HCT116 (cell line): ENCODE measurements around the gene IPCEF1. TPM values are rescaled to one million over a fixed set of nuclear protein-coding genes. Genes with fewer than 3 reads are reported as not detected.

Experiments
- ATAC-seq: fragments of 200-7000 bp; cut with Tn5 transposase; 2 replicates; pipeline ENCODE4 v1.9.1; 2020; ENCODE audit warnings: mild to moderate bottlenecking, moderate library complexity
- BruUV-seq: library from RNA; stranded (reverse); fragments of 400-500 nt; replicated peaks from 2 replicates; lab custom pipeline; 2021; lab: Mats Ljungman, UMichigan
- CTCF ChIA-PET: fragments of 300-600 bp; sonication (Branson Sonifier 250); formaldehyde crosslinking; loops from one replicate; lab custom pipeline; 2021; ENCODE audit warnings: antibody characterized with exemption; lab: Charles Lee
- POLR2A ChIA-PET: fragments of 300-600, 350-600 bp; sonication (Branson Sonifier 250); formaldehyde crosslinking; loops from one replicate; lab custom pipeline; 2021; ENCODE audit warnings: antibody characterized with exemption; lab: Charles Lee
- RAD21 ChIA-PET, 2 experiments: fragments of 300-600 bp; sonication (Branson Sonifier 250); formaldehyde crosslinking; loops; one replicate each; lab custom pipeline; 2023; ENCODE audit warnings: low total read pairs in 2 of 2; ENCODE audit not compliant: uncharacterized antibody in 2 of 2, unreplicated experiment in 2 of 2, low non-redundant PET in 1 of 2; lab: Charles Lee
- DNase-seq: peaks from one replicate; pipeline ENCODE4 v3.0.0-alpha.2; 2010; ENCODE audit warnings: low read depth, low spot score
- H2AFZ ChIP-seq: fragments of 200-600 bp; shearing (Covaris generic), sonication (generic); 2 replicates; pipeline ENCODE4 v1.6.1; 2017; ENCODE audit warnings: low read depth, mixed run types, mixed read lengths, antibody characterized with exemption, low read length; ENCODE audit not compliant: poor library complexity, severe bottlenecking
- H3K27ac ChIP-seq: 2 replicates; pipeline ENCODE4 v1.5.1; 2012; ENCODE audit warnings: low read depth, low read length
- H3K27me3 ChIP-seq: fragments of 200-600 bp; sonication (generic); 2 replicates; pipeline ENCODE4 v1.6.1; 2016; ENCODE audit warnings: mixed run types, low read length, mixed read lengths; ENCODE audit not compliant: insufficient read depth
- H3K36me3 ChIP-seq, 2 experiments: fragments of 200-500 bp in 1 of 2; fragments of 200-600 bp in 1 of 2; sonication (Bioruptor generic) in 1 of 2; sonication (generic) in 1 of 2; 2 replicates each; pipeline versions ENCODE4 v1.5.1 to v1.6.1; 2014 to 2016; ENCODE audit warnings: low read length in 2 of 2, inconsistent platforms in 1 of 2, mixed read lengths in 1 of 2, mixed run types in 1 of 2; ENCODE audit not compliant: insufficient read depth in 2 of 2, control insufficient read depth in 1 of 2
- H3K4me1 ChIP-seq, 2 experiments: fragments of 200-600 bp in 1 of 2; sonication (generic) in 1 of 2; 2 replicates each; pipeline versions ENCODE4 v1.5.1 to v1.6.1; 2012 to 2017; ENCODE audit warnings: low read length in 2 of 2, inconsistent platforms in 1 of 2, mild to moderate bottlenecking in 1 of 2, mixed read lengths in 1 of 2, mixed run types in 1 of 2, moderate library complexity in 1 of 2; ENCODE audit not compliant: insufficient read depth in 2 of 2, control insufficient read depth in 1 of 2
- H3K4me2 ChIP-seq: fragments of 200-600 bp; sonication (generic); 2 replicates; pipeline ENCODE4 v1.6.1; 2017; ENCODE audit warnings: mixed run types, low read length, mixed read lengths
- H3K4me3 ChIP-seq, 2 experiments: fragments of 200-600 bp in 1 of 2; sonication (generic) in 1 of 2; replicated peaks in 1 of 2; 2 replicates each; pipeline ENCODE4 v1.5.1; 2011 to 2016; ENCODE audit warnings: low read length in 2 of 2, control low read depth in 1 of 2, low read depth in 1 of 2, mild to moderate bottlenecking in 1 of 2, mixed read lengths in 1 of 2, mixed run types in 1 of 2
- H3K79me2 ChIP-seq: fragments of 200-600 bp; sonication (generic); 2 replicates; pipeline ENCODE4 v1.6.1; 2017; ENCODE audit warnings: mild to moderate bottlenecking, mixed run types, low read length, moderate library complexity, mixed read lengths; ENCODE audit not compliant: insufficient read depth
- H3K9ac ChIP-seq: fragments of 200-600 bp; sonication (generic); 2 replicates; pipeline ENCODE4 v1.6.1; 2016; ENCODE audit warnings: low read length, mixed read lengths
- H3K9me2 ChIP-seq: fragments of 200-600 bp; sonication (generic), shearing (Covaris generic); 2 replicates; pipeline ENCODE4 v1.6.1; 2017; ENCODE audit warnings: mixed run types, mild to moderate bottlenecking, moderate library complexity; ENCODE audit not compliant: insufficient read depth
- H3K9me3 ChIP-seq, 2 experiments: fragments of 200-500 bp in 1 of 2; fragments of 200-600 bp in 1 of 2; sonication (Bioruptor generic) in 1 of 2; sonication (generic) in 1 of 2; 2 replicates each; pipeline ENCODE4 v1.6.1; 2014 to 2017; ENCODE audit warnings: low read length in 2 of 2, mixed read lengths in 2 of 2, inconsistent platforms in 1 of 2, low read depth in 1 of 2, mild to moderate bottlenecking in 1 of 2, mixed run types in 1 of 2, moderate library complexity in 1 of 2; ENCODE audit not compliant: control insufficient read depth in 1 of 2, insufficient read depth in 1 of 2
- H4K20me1 ChIP-seq: fragments of 200-600 bp; sonication (generic), shearing (Covaris generic); 2 replicates; pipeline ENCODE4 v1.6.1; 2017; ENCODE audit warnings: mixed run types, mild to moderate bottlenecking, moderate library complexity; ENCODE audit not compliant: insufficient read depth
- ATF3 ChIP-seq: IDR thresholded peaks from 2 replicates; pipeline ENCODE4 v1.6.1; 2012
- CBX3 ChIP-seq: IDR thresholded peaks from 2 replicates; pipeline ENCODE4 v1.6.1; 2012; ENCODE audit warnings: low read depth
- CEBPB ChIP-seq: IDR thresholded peaks from 2 replicates; pipeline ENCODE4 v1.6.1; 2012; ENCODE audit warnings: low read depth
- EGR1 ChIP-seq: IDR thresholded peaks from 2 replicates; pipeline ENCODE4 v1.6.1; 2012; ENCODE audit warnings: low read depth
- ELF1 ChIP-seq: IDR thresholded peaks from 2 replicates; pipeline ENCODE4 v1.6.1; 2012; ENCODE audit warnings: low read depth, borderline replicate concordance
- EZH2 ChIP-seq: fragments of 200-600 bp; sonication (generic); IDR thresholded peaks from 2 replicates; pipeline ENCODE4 v1.6.1; 2017; ENCODE audit warnings: antibody characterized with exemption, mixed run types
- FOSL1 ChIP-seq: IDR thresholded peaks from 2 replicates; pipeline ENCODE4 v1.6.1; 2012; ENCODE audit warnings: low read depth
- POLR2AphosphoS5 ChIP-seq: IDR thresholded peaks from 2 replicates; pipeline ENCODE4 v1.6.1; 2011; ENCODE audit warnings: mild to moderate bottlenecking, low read depth, low read length, moderate library complexity
- SP1 ChIP-seq: IDR thresholded peaks from 2 replicates; pipeline ENCODE4 v1.6.1; 2012; ENCODE audit warnings: low read depth
- TCF7L2 ChIP-seq: IDR thresholded peaks from 2 replicates; pipeline ENCODE4 v1.7.0; 2011; ENCODE audit warnings: borderline replicate concordance, inconsistent platforms; ENCODE audit not compliant: insufficient read depth, insufficient read length; ENCODE audit errors: extremely low read depth
- YY1 ChIP-seq: IDR thresholded peaks from 2 replicates; pipeline ENCODE4 v1.6.1; 2011; ENCODE audit warnings: low read length, low read depth, moderate library complexity, mild to moderate bottlenecking; ENCODE audit not compliant: insufficient replicate concordance; ENCODE audit errors: extremely low read depth
- ZFX ChIP-seq: fragments of 450-650 bp; IDR thresholded peaks from 2 replicates; pipeline ENCODE4 v1.6.1; 2017
- ZNF274 ChIP-seq: fragments of 200-500 bp; sonication (Bioruptor generic); IDR thresholded peaks from 2 replicates; pipeline ENCODE4 v1.6.1; 2014; ENCODE audit warnings: mild to moderate bottlenecking, low read depth, low read length, inconsistent platforms
- intact Hi-C: fragments of 100-400 bp; cut with micrococcal nuclease; formaldehyde crosslinking; loops from 2 replicates; pipeline ENCODE4 v1.10.0; 2022
- total RNA-seq: library from RNA; stranded (reverse); gene quantifications from one replicate; pipeline ENCODE4 v1.2.1, GENCODE V29; 2021; ENCODE audit not compliant: unreplicated experiment
- TF ChIP-seq, protein P1 (sequence below), 3 experiments: fragments of 200-600 bp in 1 of 3; sonication (generic) in 1 of 3; IDR thresholded peaks in 2 of 3; conservative IDR thresholded peaks in 1 of 3; 2 replicates each; pipeline ENCODE4 v1.5.1; 2012 to 2017; ENCODE audit warnings: low read depth in 2 of 3, low read length in 2 of 3, antibody characterized with exemption in 1 of 3, borderline replicate concordance in 1 of 3, control low read depth in 1 of 3, mild to moderate bottlenecking in 1 of 3, mixed read lengths in 1 of 3, mixed run types in 1 of 3, moderate library complexity in 1 of 3; ENCODE audit not compliant: insufficient read depth in 1 of 3
- TF ChIP-seq, protein P2 (sequence below): IDR thresholded peaks from 2 replicates; pipeline ENCODE4 v1.6.1; 2011; ENCODE audit warnings: mild to moderate bottlenecking, low read length, moderate library complexity; ENCODE audit not compliant: insufficient replicate concordance; ENCODE audit errors: extremely low read depth
- TF ChIP-seq, protein P3 (sequence below): IDR thresholded peaks from 2 replicates; pipeline ENCODE4 v1.6.1; 2012
- TF ChIP-seq, protein P4 (sequence below): IDR thresholded peaks from 2 replicates; pipeline ENCODE4 v1.6.1; 2012; ENCODE audit warnings: low read depth

IPCEF1 gene
- total RNA-seq, 1 experiment from 2014 or later, result 0.32 TPM

DNA sequence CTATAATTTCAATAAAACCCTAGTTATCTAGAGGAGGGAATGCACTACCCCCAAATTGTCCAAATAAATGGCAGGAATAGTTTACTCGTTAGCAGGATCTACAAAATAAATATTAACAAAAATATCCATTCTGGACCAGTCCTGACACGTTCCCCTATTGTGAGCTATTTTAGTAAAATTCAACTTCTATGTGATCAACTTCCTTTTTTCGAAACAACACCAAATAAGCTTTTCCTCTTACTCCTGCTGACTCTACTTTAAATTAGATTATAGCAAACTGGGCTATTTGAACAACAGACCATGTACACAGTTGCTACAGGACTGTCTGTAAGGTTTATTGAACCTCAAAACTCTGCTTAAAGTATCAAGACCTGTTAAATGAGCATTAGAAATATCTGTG, 154.3 kb downstream of the IPCEF1 start:
- no peaks in the 10 kb centered on the region for H3K9me2 ChIP-seq
- POLR2A ChIA-PET, result no interaction called here
- H3K4me3 ChIP-seq, result no peak overlapping the region
- RAD21 ChIA-PET, result no interaction called here
- intact Hi-C loops, result no loop called here
- H3K36me3 ChIP-seq, result no peaks in the 10 kb centered on the region
- TF ChIP-seq ZNF274 (no peak), ATF3 (no peak), POLR2AphosphoS5 (no peak), ELF1 (no peak), CEBPB (no peak), FOSL1 (no peak), CBX3 (no peak), YY1 (no peak), EGR1 (no peak), TCF7L2 (no peak), EZH2 (no peak), ZFX (no peak), SP1 (no peak)
- TF ChIP-seq, protein P1, sequence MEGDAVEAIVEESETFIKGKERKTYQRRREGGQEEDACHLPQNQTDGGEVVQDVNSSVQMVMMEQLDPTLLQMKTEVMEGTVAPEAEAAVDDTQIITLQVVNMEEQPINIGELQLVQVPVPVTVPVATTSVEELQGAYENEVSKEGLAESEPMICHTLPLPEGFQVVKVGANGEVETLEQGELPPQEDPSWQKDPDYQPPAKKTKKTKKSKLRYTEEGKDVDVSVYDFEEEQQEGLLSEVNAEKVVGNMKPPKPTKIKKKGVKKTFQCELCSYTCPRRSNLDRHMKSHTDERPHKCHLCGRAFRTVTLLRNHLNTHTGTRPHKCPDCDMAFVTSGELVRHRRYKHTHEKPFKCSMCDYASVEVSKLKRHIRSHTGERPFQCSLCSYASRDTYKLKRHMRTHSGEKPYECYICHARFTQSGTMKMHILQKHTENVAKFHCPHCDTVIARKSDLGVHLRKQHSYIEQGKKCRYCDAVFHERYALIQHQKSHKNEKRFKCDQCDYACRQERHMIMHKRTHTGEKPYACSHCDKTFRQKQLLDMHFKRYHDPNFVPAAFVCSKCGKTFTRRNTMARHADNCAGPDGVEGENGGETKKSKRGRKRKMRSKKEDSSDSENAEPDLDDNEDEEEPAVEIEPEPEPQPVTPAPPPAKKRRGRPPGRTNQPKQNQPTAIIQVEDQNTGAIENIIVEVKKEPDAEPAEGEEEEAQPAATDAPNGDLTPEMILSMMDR (IDR thresholded peaks at IDR 0.05 in 2 of 3, conservative IDR thresholded peaks at IDR 0.05 in 1 of 3; ENCODE audit: borderline replicate concordance in 1 of 3, insufficient read depth in 1 of 3, low read depth in 2 of 3, low read length in 2 of 3), result no peak
- TF ChIP-seq, protein P2, sequence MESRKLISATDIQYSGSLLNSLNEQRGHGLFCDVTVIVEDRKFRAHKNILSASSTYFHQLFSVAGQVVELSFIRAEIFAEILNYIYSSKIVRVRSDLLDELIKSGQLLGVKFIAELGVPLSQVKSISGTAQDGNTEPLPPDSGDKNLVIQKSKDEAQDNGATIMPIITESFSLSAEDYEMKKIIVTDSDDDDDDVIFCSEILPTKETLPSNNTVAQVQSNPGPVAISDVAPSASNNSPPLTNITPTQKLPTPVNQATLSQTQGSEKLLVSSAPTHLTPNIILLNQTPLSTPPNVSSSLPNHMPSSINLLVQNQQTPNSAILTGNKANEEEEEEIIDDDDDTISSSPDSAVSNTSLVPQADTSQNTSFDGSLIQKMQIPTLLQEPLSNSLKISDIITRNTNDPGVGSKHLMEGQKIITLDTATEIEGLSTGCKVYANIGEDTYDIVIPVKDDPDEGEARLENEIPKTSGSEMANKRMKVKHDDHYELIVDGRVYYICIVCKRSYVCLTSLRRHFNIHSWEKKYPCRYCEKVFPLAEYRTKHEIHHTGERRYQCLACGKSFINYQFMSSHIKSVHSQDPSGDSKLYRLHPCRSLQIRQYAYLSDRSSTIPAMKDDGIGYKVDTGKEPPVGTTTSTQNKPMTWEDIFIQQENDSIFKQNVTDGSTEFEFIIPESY, result no peak
- TF ChIP-seq, protein P3, sequence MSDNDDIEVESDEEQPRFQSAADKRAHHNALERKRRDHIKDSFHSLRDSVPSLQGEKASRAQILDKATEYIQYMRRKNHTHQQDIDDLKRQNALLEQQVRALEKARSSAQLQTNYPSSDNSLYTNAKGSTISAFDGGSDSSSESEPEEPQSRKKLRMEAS, result no peak
- TF ChIP-seq, protein P4, sequence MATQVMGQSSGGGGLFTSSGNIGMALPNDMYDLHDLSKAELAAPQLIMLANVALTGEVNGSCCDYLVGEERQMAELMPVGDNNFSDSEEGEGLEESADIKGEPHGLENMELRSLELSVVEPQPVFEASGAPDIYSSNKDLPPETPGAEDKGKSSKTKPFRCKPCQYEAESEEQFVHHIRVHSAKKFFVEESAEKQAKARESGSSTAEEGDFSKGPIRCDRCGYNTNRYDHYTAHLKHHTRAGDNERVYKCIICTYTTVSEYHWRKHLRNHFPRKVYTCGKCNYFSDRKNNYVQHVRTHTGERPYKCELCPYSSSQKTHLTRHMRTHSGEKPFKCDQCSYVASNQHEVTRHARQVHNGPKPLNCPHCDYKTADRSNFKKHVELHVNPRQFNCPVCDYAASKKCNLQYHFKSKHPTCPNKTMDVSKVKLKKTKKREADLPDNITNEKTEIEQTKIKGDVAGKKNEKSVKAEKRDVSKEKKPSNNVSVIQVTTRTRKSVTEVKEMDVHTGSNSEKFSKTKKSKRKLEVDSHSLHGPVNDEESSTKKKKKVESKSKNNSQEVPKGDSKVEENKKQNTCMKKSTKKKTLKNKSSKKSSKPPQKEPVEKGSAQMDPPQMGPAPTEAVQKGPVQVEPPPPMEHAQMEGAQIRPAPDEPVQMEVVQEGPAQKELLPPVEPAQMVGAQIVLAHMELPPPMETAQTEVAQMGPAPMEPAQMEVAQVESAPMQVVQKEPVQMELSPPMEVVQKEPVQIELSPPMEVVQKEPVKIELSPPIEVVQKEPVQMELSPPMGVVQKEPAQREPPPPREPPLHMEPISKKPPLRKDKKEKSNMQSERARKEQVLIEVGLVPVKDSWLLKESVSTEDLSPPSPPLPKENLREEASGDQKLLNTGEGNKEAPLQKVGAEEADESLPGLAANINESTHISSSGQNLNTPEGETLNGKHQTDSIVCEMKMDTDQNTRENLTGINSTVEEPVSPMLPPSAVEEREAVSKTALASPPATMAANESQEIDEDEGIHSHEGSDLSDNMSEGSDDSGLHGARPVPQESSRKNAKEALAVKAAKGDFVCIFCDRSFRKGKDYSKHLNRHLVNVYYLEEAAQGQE, result no peak
- H3K9ac ChIP-seq, result no peak overlapping the region
- H4K20me1 ChIP-seq, result no peaks in the 10 kb centered on the region
- H3K27ac ChIP-seq, result no peak overlapping the region
- DNase-seq (no peak), ATAC-seq (no peak)
- H3K4me1 ChIP-seq, result no peaks in the 10 kb centered on the region
- no peak overlapping the region for H3K4me2 ChIP-seq
- H2AFZ ChIP-seq, result no peak overlapping the region
- CTCF ChIA-PET, result no interaction called here
- H3K9me3 ChIP-seq, result no peaks in the 10 kb centered on the region
- no peaks in the 10 kb centered on the region for H3K79me2 ChIP-seq
- no TSS peak for BruUV-seq
- H3K27me3 ChIP-seq, result no peaks in the 10 kb centered on the region
